Measurements from ENCODE around the gene TMPRSS4.

Gene TMPRSS4

GRCh38 chr11:118076754-118077281, at the start of gene TMPRSS4:
Gene TMPRSS4, plus strand, starts transcription at chr11:118077078. Its CDS starts 225 bp downstream, at chr11:118077303.
- TF ChIP-seq ZNF274 (IDR thresholded peaks at IDR 0.05; ENCODE audit: low read depth, low read length) = no peak
- H3K4me3 ChIP-seq (ENCODE audit: low read length) = no peak within 1 kb of the TSS

DNA sequence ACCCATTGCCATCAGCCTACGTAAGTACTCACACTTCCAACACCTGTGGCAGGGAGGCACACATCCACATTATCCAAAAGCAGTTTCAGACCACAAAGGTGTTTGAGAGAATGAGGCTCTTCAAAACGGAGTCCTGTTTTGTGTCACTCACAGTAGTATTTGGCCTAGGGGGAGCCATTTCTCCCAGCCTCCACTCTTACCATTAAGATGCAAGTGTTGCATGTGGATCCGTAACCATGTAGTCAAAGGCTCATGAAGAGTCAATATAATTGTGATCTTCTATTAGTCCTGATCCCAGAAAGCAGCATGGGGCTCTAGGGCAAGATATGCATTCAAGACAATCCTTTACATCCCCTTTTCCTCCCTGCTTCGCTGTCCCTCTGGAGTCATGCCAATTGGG, 49.2 kb upstream of the TMPRSS4 start:
- H3K4me3 ChIP-seq (ENCODE audit: low read length) = no peak overlapping the region
- TF ChIP-seq ZNF274 (IDR thresholded peaks at IDR 0.05; ENCODE audit: low read depth, low read length) = no peak

- no peak overlapping the region for H3K4me3 ChIP-seq (ENCODE audit: low read length)
- no peak for TF ChIP-seq ZNF274 (IDR thresholded peaks at IDR 0.05; ENCODE audit: low read depth, low read length)
These were observed 48.3 kb upstream of the TMPRSS4 start for GRCh38 chr11:118028626-118029025.

DNA sequence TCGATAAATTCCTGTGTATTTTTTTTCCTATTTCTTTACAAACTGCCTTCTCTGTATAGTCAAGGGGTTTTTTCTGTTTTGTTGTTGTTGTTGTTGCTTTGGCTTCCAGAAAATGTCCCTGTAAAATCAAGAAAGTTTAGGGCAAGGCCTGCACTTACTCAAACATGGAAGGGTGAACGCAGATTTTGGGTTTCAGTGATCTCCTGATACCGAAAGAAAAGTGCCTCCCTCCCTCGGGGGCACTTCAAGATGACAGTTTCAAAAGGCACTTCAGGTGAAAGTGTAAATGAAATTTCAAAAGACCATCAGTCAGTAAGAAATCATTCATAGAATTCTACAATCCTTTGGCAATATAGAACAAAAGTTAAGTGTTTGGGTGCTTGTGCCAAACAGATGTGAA, 43.4 kb upstream of the TMPRSS4 start:
- no peak overlapping the region for H3K4me3 ChIP-seq (ENCODE audit: low read length)
- TF ChIP-seq ZNF274 (IDR thresholded peaks at IDR 0.05; ENCODE audit: low read depth, low read length) = no peak

DNA sequence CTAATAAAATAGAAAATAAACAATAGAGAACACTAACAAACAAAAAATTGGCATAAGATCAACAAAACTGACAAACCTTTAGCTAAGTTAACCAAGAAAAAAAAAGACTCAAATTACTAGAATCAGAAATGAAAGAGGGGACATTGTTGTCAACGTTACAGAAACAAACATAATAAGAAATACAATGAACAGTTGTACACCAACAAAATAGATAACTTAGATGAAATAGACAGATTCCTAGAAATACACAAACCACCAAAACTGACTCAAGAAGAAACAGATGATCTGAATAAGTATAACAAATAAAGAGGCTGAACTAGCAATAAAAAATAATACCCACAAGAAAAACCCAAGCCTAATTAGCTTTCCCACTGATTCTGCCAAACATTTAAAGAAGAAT, 34.7 kb upstream of the TMPRSS4 start:
- H3K4me3 ChIP-seq (ENCODE audit: low read length) = no peak overlapping the region
- no peak for TF ChIP-seq ZNF274 (IDR thresholded peaks at IDR 0.05; ENCODE audit: low read depth, low read length)

DNA sequence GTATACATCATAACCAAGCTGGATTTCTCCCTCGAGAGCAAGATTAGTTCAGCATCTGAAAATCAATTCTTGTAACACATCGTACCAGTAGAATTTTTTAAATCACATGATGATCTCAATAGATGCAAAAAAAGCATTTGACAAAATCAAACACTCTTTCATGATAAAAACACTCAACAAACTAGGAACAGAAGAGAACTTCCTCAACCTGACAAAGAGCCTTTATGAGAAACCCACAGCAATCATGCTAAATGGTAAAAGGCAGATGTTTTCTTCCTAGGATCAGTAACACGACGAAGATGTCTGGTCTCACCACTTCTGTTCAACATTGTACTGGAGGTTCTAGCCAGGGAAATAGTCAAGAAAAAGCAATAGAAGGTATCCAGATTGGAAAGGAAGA, 34.1 kb upstream of the TMPRSS4 start:
- no peak for TF ChIP-seq ZNF274 (IDR thresholded peaks at IDR 0.05; ENCODE audit: low read depth, low read length)
- H3K4me3 ChIP-seq (ENCODE audit: low read length) = no peak overlapping the region

- no peak for TF ChIP-seq ZNF274 (IDR thresholded peaks at IDR 0.05; ENCODE audit: low read depth, low read length)
These were observed 31.7 kb upstream of the TMPRSS4 start for GRCh38 chr11:118045191-118045590.

DNA sequence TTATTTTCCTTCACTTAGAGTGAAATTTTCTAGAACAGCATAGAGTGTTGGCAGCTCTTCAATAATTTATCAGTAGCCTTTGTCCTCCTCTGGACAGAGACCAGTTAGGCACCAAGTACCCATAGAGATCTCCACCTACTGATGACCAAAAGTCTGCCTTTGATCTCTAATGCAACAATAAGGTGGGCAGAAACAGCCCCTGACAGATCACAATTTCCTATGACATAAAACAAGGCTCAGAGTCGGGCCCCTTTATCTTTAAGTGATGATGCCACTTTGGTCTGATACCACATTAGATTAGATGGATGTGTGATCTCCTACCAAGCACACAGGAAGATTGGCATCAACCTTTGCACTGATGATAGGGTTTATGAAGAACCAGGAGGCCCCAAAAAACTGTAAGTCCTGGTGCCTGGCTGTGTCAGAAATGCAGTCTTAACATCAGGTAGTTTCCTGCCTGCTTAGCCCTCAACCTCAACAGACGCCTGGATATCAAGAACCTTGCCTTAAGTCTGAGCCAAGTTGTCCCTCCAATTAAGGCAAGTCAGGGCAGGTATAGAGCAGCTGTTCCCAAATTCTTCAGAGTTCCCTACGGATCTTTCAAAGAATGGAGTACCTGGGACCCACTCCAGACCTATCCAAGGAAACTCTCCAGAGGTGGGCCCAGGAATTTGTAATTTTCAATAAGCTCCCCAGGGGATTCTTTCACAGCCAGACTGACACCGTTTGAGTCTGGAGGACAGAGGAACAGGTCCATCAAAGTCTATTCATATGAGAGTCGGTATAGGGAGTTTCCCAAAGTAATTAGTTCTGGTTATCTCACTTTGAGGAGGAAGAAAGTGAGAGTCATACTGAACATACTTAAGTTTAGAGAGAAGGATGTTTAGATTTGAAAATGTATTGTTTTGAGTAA, 30.6 kb upstream of the TMPRSS4 start:
- H3K4me3 ChIP-seq (ENCODE audit: low read length) = no peak overlapping the region
- no peak for TF ChIP-seq ZNF274 (IDR thresholded peaks at IDR 0.05; ENCODE audit: low read depth, low read length)

More at GRCh38 chr11:118045191-118045590, 31.7 kb upstream of the TMPRSS4 start:
- H3K4me3 ChIP-seq (ENCODE audit: low read length) = no peak overlapping the region

DNA sequence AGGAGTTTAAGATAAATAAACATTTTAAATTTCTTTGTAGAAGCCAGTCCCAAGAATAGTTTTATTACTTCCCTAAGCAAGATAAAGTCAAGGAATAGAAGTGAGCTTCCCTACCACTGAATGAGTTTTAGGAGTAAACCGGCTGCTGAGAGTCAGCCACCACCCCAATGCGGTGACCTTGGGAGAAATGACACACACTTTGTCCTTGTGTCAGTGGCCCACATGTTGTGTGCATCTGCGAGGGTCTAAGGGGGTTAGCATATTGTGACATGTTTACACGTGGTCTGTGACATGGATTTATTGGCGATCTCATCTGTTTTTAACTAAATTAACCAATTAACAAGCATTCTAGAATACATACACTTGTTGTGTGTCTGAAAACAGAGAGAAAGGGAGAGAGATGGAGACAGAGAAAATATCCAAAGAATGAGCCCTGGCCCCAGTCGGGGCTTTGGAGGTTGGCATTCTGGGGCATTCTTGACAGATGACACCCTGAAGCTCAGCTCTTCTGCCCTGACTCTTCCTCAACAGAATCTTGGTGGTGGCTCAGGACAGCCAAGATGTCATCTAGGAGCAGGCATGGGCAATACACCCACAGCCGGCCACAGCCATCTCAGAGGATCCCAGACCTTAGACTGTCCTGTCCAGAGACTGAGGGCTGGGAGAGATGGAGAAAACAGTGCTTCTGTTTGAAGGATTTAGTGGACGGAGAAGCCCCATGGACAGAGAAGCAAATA, 29.7 kb upstream of the TMPRSS4 start:
- no peak for TF ChIP-seq ZNF274 (IDR thresholded peaks at IDR 0.05; ENCODE audit: low read depth, low read length)

DNA sequence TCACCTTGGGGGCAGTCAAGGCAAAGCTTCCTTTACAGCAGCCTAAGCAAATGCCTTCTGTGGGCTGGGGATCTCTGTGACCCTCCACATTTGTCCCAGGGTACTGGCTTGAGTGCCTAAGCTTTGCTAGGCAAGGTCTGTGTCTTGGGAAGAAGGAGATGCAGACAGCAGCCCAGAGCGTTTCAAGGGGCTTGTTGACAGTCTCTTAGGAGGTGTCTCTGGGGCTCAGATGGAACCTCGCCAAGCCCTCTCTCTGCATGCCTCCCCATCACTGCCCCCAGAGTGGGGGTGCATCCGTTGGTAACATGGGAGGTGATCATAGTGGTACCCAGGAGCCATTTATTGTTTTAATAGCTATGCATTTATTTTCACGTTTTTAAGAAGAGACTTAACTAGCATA, 29.1 kb upstream of the TMPRSS4 start:
- no peak overlapping the region for H3K4me3 ChIP-seq (ENCODE audit: low read length)
- no peak for TF ChIP-seq ZNF274 (IDR thresholded peaks at IDR 0.05; ENCODE audit: low read depth, low read length)

More for the DNA sequence above, 29.7 kb upstream of the TMPRSS4 start:
- no peak overlapping the region for H3K4me3 ChIP-seq (ENCODE audit: low read length)

DNA sequence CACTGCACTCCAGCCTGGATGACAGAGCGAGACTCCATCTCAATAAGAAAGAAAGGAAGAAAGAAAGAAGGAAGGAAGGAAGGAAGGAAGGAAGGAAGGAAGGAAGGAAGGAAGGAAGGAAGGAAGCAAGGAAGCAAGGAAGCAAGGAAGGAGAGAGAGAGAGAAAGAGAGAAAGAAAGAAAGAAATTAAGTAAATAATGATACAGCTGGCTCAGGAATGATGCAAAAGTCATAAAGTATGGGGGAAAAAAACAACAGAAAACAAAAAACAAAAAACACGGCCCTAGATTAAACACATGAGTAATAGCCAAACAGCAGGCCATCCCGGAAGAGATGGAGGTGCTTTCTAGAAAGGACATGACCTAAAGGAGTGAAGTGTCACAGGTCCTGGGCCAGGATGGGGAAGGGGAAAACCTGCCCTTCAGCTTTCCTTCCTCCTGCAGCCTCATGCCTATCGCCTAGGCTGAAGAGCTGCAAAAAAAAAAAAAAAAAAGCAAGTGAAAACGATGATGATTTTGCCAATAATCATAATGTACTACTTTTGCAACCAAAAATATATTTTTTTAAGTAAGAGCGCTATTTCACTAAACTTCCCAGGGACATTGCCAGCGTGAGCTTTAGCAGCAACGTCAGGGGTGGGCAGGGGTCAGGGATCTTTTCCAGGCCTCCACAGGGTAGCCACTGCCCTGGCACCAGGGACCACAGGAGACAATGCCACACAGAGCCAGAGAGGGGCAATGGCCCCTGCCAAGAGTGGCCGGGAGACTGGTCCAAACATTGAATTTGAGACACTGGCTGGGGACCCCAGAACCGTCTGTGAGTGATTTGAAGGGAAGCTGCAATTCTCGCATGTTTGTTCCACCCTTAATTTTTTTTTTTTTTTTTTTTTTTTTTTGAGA, 28.2 kb upstream of the TMPRSS4 start:
- no peak for TF ChIP-seq ZNF274 (IDR thresholded peaks at IDR 0.05; ENCODE audit: low read depth, low read length)

DNA sequence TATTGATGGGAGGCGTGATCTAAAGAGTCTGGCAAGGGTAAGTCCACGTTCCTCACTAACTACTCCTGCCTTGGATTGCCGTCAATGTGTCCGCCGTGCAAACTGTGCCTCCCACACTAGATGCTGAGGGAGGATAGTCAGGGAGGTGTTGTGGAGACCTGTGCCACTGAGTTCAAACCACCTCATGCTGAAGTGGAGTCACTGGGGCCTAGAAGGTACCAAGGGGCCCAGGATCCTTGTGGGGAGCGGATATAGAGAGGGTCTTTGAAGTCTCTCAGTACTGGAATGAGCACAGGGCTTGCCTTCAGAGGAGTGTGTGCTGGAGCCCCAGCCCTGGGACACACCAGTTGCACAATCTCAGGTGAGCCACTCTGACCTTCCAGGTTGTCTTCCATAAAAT, 27.1 kb upstream of the TMPRSS4 start:
- H3K4me3 ChIP-seq (ENCODE audit: low read length) = no peak overlapping the region
- no peak for TF ChIP-seq ZNF274 (IDR thresholded peaks at IDR 0.05; ENCODE audit: low read depth, low read length)

More for the DNA sequence above, 28.2 kb upstream of the TMPRSS4 start:
- no peak overlapping the region for H3K4me3 ChIP-seq (ENCODE audit: low read length)

DNA sequence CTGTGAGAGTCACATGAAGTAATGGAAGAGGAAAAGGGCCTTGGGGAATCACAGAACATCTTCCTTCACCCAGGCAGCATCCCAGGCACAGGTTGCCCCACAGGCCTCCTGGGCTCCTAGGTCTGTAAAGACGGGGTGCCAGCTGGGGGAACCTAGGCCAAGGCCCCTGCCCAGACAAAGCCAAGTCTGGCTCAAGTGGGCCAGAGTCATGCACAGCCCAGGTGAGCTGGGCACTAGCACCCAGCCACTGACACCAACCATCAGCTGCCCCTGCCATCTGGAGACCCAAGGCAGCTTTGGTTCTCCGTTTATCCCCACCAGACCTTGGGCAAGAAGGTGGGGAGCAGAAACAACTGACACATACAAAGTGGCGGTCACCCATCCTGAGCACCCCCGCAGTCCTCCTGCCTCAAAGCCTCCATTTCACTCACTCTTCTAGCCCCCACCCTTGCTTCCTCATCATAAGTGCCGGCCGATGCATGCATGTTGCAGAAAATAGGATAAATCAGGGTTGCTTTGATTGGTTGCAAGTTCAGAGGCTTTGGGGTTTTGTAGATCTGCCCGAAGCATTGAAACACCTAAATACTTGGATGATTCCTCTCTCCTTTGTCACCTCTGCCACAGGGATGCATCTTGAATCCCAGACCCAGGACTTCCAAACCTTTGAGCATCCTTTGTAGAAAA, 26.5 kb upstream of the TMPRSS4 start:
- no peak for TF ChIP-seq ZNF274 (IDR thresholded peaks at IDR 0.05; ENCODE audit: low read depth, low read length)
- no peak overlapping the region for H3K4me3 ChIP-seq (ENCODE audit: low read length)
